Measurements from ENCODE around the gene PLA2G3. TPM values are rescaled to one million over a fixed set of nuclear protein-coding genes. Genes with fewer than 3 reads are reported as not detected.
A peak's percentile ranks its signal among the peaks of the same experiment; 100 is the strongest.

PLA2G3 gene
- total and polyA plus RNA-seq, 9 donors: 0.13 TPM; not detected in 8

DNA sequence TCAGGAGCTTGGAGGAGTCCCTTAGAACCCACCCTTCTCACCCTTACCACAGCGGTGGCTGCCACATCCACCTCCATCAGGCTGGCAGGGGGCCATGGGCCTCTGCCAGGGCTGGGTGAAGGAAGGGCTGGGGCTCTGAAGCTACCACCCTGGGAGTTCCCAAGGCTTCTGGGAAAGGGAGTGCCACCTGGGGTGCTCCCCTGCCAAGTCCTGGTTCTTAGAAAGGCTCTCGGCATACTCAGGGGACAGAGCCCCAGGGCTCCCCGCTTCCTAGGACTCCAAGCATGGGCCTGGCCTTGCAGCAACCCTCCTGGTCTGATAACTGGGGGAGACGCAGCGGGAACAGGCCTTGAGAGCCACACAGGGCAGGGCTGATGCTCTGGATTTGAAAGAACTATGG lies 438 bp upstream of the PLA2G3 start:
- Histone ChIP-seq H3K9me3 (no peaks in the 10 kb centered on the region), H3K27ac (no peak overlapping the region), H3K36me3 (no peaks in the 10 kb centered on the region), H3K4me3 (no peak overlapping the region), H3K27me3 (no peaks in the 10 kb centered on the region), H3K4me1 (ENCODE audit: insufficient read depth) (no peaks in the 10 kb centered on the region)
- intact Hi-C loops (cut with DNase I): loop anchor here in 2 of 4 donors (5.0 to 10.0 kb wide), 3 partner anchors 46 to 506 kb away; partner anchors contain the start of gene SLC35E4 (in 1 of the 2)
- 69 to 77% (median 70%) methylated on average over 5 of the region's 5 CpGs for WGBS, 3 donors
- peak in 1 of 5 donors; percentile 6 for DNase-seq
- TF ChIP-seq EP300 (IDR thresholded peaks at IDR 0.05): no peak
- TF ChIP-seq, protein P1, sequence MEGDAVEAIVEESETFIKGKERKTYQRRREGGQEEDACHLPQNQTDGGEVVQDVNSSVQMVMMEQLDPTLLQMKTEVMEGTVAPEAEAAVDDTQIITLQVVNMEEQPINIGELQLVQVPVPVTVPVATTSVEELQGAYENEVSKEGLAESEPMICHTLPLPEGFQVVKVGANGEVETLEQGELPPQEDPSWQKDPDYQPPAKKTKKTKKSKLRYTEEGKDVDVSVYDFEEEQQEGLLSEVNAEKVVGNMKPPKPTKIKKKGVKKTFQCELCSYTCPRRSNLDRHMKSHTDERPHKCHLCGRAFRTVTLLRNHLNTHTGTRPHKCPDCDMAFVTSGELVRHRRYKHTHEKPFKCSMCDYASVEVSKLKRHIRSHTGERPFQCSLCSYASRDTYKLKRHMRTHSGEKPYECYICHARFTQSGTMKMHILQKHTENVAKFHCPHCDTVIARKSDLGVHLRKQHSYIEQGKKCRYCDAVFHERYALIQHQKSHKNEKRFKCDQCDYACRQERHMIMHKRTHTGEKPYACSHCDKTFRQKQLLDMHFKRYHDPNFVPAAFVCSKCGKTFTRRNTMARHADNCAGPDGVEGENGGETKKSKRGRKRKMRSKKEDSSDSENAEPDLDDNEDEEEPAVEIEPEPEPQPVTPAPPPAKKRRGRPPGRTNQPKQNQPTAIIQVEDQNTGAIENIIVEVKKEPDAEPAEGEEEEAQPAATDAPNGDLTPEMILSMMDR (IDR thresholded peaks at IDR 0.05): no peak

GRCh38 chr22:31139066-31139465 lies 1.2 kb downstream of the PLA2G3 start:
- intact Hi-C loops (cut with DNase I): no loop called here
- H3K27me3 ChIP-seq: no peaks in the 10 kb centered on the region
- no peak overlapping the region for H3K27ac ChIP-seq
- H3K4me3 ChIP-seq: no peak overlapping the region
- H3K4me1 ChIP-seq (ENCODE audit: insufficient read depth): no peaks in the 10 kb centered on the region
- TF ChIP-seq, protein P1 (IDR thresholded peaks at IDR 0.05): no peak
- TF ChIP-seq POLR2A (IDR thresholded peaks at IDR 0.05): no peak
- no peak for TF ChIP-seq EP300 (IDR thresholded peaks at IDR 0.05)
- H3K9me3 ChIP-seq: no peaks in the 10 kb centered on the region
- H3K36me3 ChIP-seq: no peaks in the 10 kb centered on the region
- WGBS, 3 donors: 69 to 71% (median 71%) methylated on average over 3 of the region's 3 CpGs
- no peak for DNase-seq

- H3K9me3 ChIP-seq: no peaks in the 10 kb centered on the region
- DNase-seq: no peak
- TF ChIP-seq EP300 (IDR thresholded peaks at IDR 0.05): no peak
- no peak for TF ChIP-seq POLR2A (IDR thresholded peaks at IDR 0.05)
- TF ChIP-seq, protein P1 (IDR thresholded peaks at IDR 0.05): no peak
Observed at GRCh38 chr22:31138126-31138525, 2.2 kb downstream of the PLA2G3 start.

GRCh38 chr22:31137721-31138120 lies 2.6 kb downstream of the PLA2G3 start:
- DNase-seq: no peak
- 72 to 82% (median 75%) methylated on average over 10 of the region's 10 CpGs for WGBS, 3 donors
- TF ChIP-seq, protein P1 (IDR thresholded peaks at IDR 0.05): no peak
- TF ChIP-seq EP300 (IDR thresholded peaks at IDR 0.05): no peak
- no peak for TF ChIP-seq POLR2A (IDR thresholded peaks at IDR 0.05)
- Histone ChIP-seq H3K27me3 (no peaks in the 10 kb centered on the region), H3K9me3 (no peaks in the 10 kb centered on the region), H3K4me1 (ENCODE audit: insufficient read depth) (no peaks in the 10 kb centered on the region), H3K36me3 (no peaks in the 10 kb centered on the region), H3K4me3 (no peak overlapping the region), H3K27ac (no peak overlapping the region)
- intact Hi-C loops (cut with DNase I): no loop called here

More at GRCh38 chr22:31138126-31138525, 2.2 kb downstream of the PLA2G3 start:
- Histone ChIP-seq H3K36me3 (no peaks in the 10 kb centered on the region), H3K27ac (no peak overlapping the region), H3K27me3 (no peaks in the 10 kb centered on the region), H3K4me3 (no peak overlapping the region), H3K4me1 (ENCODE audit: insufficient read depth) (no peaks in the 10 kb centered on the region)
- 61 to 70% (median 64%) methylated on average over 10 of the region's 10 CpGs for WGBS, 3 donors
- intact Hi-C loops (cut with DNase I): no loop called here

Measured in ovary (tissue), 9 donors.